DMS53 (cell line): ENCODE data around the gene RIPK1.
A peak's percentile ranks its signal among the peaks of the same experiment; 100 is the strongest.
"Not testable (repeated sequence)": the region's sequence is repeated elsewhere in the genome, so short reads cannot be mapped to it uniquely, and the experiment has no call there.

Source experiments
- DNase-seq: peaks from one replicate; lab custom pipeline; 2025; lab: John Stamatoyannopoulos, UW

RIPK1 gene

DNA sequence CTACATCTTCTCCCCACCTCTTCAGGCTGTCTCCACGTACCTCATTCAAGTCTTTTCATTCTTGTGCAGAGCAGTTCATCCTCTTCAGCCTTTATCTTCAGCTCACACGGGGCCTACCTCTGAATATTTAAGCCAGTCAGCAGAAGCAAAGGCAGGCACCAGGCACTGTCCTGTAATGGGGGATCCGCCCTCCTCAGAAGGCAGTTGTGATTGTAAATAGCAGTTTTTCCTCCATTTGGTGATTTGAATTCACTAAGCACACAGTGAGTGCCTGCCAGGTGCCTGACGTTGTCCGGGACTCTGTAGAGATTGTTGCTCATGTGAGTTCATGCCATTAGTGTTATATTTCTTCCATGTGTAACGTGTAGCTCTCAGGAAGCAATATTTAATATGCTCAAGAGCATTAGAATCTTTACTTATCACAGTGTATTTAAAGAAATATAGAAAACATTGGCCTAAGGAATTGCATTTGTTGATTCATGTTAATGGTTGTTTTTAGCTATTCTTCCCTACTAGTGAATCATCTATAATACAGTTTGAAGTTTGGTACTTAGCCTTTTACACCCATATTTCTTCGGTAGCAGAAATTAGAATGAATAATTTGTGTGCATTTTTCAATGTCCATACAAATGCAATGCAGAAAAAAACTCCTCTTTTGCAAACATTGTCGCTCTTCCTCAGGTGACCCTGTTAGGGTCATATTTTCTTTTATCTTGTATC, 68.2 kb downstream of the RIPK1 start:
- peak; percentile 61 for DNase-seq

DNA sequence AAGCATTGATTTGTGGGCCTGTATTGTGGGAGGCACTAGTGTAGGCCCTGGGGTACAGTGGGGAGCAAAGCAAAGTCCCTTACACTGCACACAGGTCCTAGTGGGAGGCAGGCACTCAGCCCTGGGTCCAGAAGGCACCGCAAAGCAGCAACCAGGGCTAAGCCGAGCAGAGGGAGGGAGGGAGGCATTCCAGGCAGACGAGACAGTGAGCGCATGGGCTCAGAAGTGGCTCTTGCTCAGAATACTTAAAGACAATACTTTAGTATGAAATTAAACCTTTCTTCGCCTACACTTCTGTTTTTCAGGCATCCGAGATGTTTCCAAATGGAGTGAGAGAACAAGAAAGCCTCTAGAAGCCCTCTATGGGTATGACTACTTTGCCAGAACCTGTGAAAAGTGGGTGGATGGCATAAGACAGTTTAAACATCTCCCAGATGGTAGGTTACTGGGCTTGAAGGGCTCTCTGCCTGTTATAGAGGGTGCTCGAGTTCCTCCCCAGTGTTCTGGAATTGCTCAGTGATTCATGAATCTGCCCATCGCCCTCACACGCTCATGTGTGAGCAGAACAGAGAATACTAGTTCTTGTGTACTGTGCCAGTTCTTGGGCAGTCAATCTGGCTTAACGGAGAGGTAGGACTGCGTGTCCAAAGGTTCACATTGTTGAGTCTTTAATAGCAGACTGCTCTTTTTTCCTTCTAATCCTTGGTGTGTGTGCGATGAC, 68.9 kb downstream of the RIPK1 start:
- peak; percentile 63 for DNase-seq

DNA sequence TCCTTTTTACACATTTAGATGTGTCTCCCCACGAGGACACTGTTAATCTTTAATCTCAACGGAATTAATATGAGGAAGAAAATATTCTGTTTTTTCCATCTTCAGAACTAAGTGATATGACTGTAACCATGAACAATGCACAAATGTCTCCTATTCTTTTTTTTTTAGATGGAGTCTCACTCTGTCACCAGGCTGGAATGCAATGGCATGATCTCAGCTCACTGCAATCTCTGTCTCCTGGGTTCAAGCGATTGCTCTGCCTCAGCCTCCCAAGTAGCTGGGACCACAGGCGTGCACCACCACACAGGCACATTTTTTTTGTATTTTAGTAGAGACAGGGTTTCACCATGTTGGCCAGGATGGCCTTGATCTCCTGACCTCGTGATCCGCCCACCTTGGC, 69.6 kb downstream of the RIPK1 start:
- DNase-seq: not testable (repeated sequence)

DNA sequence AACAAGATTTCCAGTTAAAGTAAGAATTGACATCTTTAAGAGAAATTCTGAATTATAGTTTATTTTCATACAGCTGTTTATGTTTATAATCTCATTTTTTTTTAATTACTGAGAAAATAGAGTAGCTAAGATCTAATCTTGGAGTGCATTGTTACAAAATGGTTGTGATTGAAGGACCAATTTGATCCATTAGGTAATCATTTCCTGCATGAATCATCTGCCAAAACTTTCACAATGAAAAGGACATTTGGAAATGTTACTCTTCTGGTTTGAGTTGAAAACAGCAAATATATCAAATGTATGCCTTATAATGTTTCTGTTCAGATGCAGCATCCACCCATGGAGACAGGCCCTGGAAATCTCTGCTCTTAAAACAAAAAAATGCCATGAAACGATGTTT, 70.0 kb downstream of the RIPK1 start:
- peak; percentile 52 for DNase-seq

DNA sequence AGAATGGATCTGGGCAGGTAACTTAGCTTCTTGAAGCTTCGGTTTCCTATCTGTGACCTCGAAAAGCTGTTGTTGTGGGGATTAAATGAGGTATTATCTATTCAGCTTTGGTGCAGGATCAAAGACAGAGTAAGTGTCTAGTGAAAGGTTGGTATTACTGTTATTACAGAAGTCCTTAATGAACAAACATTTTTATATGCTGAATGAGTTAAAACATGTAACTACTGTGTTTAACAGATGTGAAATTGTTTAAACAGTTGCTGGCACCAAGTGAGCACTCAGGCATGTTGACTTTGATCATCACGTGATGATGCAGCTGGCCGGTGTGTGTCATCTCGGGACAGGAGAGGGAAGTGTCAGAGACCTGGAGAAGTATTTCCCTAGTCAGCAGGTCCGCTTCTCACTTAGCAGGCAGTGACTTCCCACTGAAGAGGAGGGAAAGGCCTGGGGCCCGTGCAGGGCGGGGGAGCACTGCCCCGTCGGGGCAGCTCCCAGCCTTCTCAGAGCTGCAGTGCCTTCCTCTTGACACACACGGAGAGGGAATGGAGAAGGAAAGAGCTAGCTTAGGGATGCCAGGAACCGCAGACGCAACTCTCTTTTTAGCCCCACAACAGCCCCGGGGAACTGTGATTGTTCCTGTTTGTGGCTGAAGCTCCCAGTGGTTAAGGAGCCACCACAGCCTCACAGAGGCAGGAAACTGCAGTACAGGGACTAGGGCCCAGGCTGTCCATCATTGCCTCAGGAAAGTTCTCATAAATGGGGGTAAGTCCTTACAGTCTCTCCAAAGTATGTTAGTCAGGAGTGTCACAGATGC, 71.0 kb downstream of the RIPK1 start:
- DNase-seq: peak; percentile 99

DNA sequence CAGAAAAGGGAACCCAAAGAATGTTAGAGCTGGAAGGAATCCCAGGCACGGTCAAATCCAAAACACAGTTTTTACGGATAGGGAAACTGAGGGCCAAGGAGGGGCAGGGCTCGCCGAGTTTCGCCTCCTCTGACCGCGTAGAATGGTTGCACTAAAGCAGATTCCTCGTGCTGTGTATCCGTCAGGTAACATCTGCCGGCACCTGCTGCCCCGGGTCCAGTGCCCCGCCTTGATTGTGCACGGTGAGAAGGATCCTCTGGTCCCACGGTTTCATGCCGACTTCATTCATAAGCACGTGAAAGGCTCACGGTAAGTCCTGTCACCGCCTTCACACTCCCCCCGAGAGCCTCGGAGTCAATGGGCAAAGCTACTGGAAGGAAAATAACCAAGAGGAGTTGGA, 71.9 kb downstream of the RIPK1 start:
- peak; percentile 70 for DNase-seq

DNA sequence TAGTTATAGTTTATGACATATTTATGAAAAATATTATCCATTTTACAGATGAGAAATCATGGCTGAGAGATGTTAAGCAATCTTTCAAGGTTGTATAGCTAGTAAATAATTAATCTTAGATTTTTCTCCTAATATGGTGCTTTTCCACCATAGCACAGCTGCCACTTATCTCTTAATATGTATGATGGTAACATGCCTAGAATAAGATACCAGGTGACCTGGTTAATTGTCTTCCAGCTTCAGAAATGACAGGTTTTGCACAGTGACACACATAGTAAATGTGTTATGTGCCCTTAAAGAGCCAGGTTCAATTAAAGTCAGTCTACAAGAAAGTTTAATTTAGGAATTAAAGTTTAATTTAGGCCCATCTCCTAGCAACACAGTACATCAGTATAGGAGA, 74.2 kb downstream of the RIPK1 start:
- peak; percentile 65 for DNase-seq

DNA sequence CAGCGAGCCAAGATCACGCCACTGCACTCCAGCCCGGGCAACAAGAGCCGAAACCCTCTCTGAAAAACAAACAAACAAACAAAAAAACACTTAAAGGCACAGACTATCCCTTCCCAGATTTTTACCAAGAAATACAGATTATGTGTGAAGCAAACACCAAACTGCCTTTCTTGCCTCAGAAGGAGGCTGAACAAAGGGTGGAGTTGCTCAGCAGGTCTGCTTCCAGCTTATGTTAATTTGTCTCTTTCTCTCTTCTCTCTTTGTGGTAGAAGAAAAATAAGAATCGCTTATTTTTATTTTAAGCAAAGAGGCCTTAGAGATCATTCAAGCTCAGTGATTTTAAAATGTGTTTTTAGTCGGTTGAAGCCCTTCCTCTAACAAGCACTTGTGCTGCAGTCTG, 74.9 kb downstream of the RIPK1 start:
- DNase-seq: no peak

DNA sequence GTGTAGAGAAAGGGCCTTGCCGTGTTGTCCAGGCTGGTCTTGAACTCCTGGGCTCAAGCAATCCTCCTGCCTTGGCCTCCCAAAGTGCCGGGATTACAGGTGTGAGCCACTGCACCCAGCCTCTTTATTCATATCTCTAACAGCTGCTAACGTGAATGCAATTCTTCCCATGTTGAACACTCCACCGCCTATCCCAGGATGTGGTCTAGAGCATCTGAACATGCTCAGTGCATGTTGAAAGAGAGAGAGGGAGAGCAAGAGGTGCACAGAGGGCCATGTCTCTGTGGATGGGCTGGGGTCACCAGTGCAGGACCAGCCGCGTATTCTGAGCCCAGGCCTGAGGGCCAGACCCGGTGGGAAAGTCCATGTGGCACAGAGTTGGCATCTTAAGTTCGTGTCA, 76.3 kb downstream of the RIPK1 start:
- no peak for DNase-seq

DNA sequence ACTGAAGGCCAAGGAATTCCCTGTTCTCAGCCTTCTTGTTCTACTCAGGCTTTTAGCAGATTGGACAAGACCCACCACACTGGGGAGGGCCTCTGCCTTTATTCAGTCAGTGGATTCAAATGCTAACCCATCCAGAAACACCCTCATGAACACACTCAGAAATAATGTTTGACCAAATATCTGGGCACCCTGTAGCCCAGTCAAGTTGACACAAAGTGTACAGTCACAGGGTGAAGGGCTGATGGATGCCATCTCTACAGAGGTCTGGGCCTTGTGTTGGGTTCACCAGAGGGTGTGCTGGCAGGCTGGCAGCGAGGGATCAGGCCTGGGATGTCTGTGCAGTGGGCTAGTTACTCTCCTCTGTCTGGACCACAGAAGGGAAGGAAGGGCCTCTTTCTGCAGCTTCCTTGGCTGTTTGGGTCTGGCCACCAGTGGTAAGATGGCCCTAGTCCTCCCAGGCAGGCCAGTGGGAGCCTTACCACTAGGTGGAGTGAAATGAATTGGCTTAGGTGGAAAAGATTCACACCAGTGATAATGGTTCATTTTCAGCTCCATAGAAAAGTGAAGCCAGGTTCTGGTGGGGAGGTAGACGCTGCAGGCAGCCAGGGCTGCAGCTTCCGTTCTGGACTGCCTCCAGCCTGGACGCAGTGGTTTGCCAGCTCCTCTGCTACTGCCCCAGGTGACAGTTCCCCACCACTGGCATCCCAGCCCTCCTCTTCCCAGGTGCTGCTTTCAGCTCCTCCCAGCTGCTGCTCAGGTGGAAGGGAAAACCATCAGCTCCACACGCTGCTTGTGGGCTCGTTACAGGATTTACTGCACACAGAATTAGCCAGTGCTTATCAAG, 79.8 kb downstream of the RIPK1 start:
- DNase-seq: no peak

DNA sequence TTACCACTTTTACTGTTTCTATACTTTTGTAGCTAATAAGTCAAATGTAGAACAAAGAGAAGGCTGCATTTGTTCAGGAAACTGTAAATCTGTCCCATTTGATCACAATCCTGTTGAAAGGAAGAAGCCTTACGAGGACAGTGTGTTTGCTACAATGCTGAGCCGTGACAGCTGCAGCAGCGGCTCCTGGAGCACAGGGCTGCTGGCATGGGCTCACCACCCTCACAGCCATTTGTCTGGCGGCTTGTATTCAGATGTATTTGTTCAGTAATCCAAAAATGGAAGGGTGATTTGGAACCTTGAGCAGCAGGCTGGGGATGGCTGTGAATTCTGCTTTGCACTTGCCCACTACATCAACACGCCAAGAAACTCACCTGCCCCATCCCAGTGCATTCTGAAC, 83.4 kb downstream of the RIPK1 start:
- peak; percentile 40 for DNase-seq

DNA sequence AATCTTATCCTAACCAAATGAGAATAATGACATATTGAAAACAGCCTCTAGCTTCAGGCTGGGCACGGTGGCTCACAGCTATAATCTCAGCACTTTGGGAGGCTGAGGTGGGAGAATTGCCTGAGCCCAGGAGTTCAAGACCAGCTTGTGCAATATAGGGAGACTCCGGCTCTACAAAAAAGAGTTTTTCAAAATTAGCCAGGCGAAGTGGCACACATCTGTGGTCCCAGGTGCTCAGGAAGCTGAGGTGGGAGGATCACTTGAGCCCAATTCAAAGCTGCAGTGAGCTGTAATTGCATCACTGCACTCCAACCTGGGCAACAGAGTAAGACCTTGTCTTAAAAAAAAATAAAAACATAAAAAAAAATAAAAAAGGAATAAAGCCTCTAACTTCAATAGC, 84.4 kb downstream of the RIPK1 start:
- no peak for DNase-seq

DNA sequence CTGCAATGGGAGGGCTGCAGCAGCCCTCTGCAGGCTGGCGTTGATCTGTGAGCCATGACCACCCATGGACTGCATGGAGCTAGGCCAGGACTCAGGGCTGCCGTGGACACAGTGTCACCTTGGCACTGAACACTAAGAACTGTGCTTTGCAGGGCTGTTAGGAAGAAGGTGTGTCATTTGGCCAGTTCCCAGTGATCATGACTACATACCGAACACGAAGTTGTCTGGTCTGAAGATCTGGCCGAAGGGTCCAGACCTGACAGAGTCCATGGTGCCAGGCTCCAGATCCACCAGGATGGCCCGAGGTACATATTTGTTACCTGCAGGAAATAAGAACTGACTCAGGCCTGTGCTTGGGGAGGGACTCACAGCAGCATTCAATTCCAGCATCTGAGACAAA, 87.1 kb downstream of the RIPK1 start:
- not testable (repeated sequence) for DNase-seq

DNA sequence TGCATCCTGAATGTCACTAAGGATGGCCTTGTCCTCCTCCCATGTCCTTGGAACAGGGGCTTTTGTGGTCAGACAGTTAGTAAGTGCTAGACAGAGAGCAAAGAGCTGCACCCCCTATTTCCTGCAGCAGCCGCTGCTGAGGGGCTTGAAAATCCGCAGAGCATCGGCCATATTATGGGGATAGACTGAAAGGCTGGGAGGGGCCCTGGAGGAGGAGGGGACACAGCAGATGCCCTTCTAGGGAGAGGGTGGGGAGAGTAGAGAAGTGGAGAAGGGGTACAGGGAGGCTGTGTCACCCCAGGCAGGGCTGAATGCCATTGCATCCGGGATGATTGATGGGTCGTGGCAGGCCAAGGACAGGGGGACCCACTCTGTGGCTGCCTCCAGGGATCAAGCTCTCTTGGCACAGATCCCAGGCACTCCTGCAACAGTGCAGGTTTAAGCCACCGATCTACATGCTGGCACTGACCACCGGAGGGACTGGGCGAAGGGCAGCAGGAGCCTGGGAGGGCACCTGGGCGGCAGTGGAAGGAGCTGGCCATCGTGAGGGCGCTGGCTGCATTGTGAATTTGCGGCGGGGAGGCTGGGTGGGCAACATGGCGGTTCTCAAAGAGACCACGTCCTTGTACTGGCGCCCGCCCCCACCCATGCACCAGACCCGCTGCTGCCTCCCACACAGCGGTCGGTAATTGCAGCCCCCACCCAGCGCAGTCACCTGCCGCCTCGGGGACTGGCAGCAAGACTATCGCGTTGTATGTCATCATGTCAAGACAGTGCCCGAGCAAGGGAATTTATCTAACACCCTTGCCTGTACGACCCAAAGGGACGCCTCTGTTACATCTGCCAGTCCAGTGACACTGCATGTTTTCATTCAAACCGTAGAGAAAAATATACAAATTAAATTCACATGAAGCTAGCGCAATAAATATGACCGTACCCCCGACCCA, 88.2 kb downstream of the RIPK1 start:
- DNase-seq: peak; percentile 50

DNA sequence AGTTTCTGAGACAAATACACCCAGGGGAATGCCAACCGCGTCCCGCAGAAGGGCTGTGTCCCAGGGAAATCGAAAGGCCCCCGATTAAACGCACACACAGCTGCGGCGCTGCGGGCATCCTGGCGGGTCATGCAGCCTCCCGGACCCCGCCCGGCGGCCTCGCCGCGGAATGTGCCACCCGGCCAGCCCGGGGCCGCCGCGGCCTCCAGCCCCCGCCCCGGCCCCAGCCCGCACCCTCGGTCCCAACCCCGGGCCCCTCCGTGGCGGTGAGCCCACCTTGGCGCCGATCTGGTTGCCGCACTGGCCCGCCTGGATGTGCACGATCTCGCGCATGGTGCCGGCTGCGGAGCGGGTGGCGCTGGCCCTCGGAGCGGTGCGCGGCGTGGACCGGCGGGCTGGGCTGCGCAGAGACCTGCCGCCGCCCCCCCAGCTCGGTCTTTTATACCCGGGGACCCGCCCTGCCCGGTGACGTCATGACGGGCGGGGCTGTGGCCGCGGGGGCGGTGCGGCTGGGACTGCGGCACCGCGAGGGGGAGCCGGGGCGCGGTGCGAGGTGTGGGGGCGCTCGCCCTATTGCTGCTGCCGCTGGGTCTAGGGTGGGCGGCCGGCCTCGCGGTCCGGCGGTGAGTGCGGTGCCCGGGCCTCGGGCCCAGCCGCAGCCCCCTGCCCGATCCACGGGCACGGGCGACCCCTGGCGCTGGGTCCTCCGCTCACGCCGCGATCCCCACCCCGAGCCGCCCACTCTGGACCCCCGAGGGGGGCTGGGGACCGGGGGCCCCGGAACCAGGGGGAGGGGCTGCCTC, 89.0 kb downstream of the RIPK1 start, which contains the start of gene TUBB2A:
Gene TUBB2A, minus strand, starts transcription at position 414 of the 803 bp plus-strand sequence. Its CDS starts 81 bp downstream, at position 333.
- peak; percentile 90 for DNase-seq

DNA sequence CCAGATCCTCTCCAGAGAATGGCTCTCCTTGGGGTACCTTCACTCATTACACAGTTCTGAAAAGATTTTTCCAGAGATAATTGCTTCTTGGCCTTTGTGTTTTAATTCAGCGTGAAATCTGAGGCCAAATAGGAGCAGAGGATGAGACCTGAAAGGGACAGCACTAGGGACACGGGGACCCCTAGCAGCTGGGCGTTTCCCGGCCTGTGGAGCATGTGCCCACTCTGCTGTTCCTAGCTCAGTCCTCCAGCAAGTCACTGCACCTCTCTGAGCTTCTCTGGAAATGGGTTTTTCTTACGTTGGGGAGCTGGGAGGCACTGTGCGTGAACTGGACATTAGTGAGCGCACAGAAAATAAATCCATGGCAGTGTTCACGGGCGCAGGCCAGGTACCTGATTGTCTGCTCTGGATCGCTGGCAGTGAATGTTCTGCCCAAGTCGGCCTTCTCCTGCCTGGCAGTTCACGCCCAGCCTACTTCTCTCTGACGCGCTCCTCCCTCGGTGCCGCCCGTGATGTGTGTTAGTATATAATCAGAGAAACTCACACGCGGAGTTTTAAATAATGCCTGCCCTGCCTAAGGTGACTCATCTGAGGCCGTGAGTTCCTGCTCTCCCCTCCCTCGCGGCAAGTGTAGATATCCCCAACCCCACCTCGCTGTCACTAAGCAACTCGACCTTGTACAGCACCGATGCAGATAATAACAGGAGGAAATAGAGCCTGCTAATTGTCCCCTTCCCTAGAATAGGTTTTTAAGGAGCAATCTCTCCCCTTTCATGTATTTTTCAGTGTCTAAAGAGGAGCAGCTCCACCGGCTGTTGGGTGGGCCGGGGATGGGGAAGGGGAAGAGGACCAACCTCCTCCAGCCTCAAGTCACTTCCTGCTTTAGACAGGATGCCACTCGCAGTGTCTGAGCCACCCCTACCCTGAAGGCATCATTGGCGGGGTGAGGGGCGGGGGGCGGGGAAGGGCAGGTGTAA, 91.8 kb downstream of the RIPK1 start:
- DNase-seq: peak; percentile 96

DNA sequence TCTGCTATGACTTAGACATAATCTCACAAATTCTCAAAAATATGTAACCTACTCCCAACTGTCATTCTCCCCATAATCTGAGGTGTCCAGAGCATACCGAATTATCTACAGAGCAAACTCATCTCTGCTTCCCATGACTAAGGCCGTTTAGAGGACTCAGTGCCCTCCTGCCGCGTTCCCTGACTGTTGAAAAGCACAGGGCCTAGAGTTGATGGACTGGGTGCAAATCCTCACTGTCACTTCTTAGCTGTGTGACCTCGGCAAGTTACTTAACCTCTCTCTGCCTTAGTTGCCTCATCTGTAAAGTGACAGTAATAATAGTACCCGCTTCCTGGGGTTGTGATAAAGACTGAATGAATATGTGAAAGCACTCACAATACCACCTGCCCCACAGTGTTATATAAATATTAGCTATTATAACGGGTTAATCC, 93.8 kb downstream of the RIPK1 start:
- no peak for DNase-seq

DNA sequence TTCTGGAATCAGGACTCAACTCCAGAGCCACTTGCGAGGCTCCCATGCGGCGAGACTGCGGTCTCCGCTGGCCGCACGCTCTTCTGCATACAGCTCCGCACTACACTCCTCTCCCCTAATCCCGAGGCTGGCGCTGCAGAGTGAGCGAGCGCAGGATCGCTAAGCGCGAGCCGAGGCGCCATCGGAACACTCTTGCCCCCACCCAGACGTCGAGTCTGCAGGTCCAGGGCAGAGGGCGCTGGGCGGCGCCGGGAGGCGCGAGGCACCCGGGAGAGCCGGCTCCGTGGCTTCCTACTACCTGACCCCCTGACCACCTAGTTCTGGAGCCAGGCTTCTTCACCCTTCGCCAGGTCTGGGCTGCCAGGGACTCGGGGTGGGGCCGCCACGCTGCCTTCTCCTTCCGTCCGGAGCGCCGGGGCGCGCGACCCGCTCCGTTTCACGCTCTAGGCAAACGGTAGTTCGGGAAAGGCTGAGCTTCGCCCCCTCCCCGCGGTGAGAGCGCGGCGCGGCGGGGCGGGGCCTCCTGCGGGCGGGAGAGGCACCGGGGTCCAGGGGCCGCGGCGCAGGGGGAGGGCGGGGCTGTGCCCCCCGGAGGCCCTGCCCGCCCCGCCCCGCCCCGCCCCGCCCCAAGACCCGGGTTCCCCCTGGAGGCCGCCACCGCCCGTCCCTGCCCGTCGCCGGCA, 94.4 kb downstream of the RIPK1 start:
- peak; percentile 95 for DNase-seq
